Endothelial cell of umbilical vein (primary cell): ENCODE measurements around the gene ZC3H18. TPM values are rescaled to one million over a fixed set of nuclear protein-coding genes. Genes with fewer than 3 reads are reported as not detected.

Experiments used
- BruUV-seq: library from RNA; stranded (reverse); fragments of 400-500 nt; replicated peaks from 2 replicates; lab custom pipeline; 2021; lab: Mats Ljungman, UMichigan
- CTCF ChIA-PET: fragments of 300-600, 350-600 bp; sonication (Branson Sonifier 250); formaldehyde crosslinking; loops from one replicate; lab custom pipeline; 2021; ENCODE audit warnings: antibody characterized with exemption, inconsistent platforms; lab: Charles Lee
- POLR2A ChIA-PET: fragments of 300-600, 350-600 bp; sonication (Branson Sonifier 250); formaldehyde crosslinking; loops from one replicate; lab custom pipeline; 2021; ENCODE audit warnings: antibody characterized with exemption, inconsistent platforms; lab: Charles Lee
- DNase-seq: peaks from one replicate; pipeline ENCODE4 v3.0.0-alpha.2; 2011; ENCODE audit warnings: low read depth, low spot score
- FAIRE-seq: peaks from 2 replicates; lab custom pipeline; 2011; peaks lifted over from hg19 to GRCh38; lab: Jason Lieb, UNC
- H2AFZ ChIP-seq: 2 replicates; pipeline ENCODE4 v1.6.0; 2012; ENCODE audit warnings: low read depth, low read length, control low read depth, inconsistent platforms
- H3K27ac ChIP-seq: 2 replicates; pipeline ENCODE4 v1.5.1; 2011; ENCODE audit warnings: low read depth, mild to moderate bottlenecking, control low read depth, low read length, moderate library complexity; ENCODE audit not compliant: insufficient read depth
- H3K27me3 ChIP-seq, 2 experiments: 2 replicates each; pipeline versions ENCODE4 v1.6.0 to v1.6.1; 2011; ENCODE audit warnings: low read length in 2 of 2, mixed read lengths in 1 of 2; ENCODE audit not compliant: control insufficient read depth in 2 of 2, insufficient read depth in 2 of 2
- H3K36me3 ChIP-seq, 2 experiments: 2 replicates in 1 of 2; 3 replicates in 1 of 2; pipeline ENCODE4 v1.5.1; 2011; ENCODE audit warnings: low read length in 2 of 2, mild to moderate bottlenecking in 1 of 2, moderate library complexity in 1 of 2; ENCODE audit not compliant: control insufficient read depth in 2 of 2, insufficient read depth in 2 of 2; ENCODE audit errors: extremely low read depth in 1 of 2
- H3K4me1 ChIP-seq: 3 replicates; pipeline ENCODE4 v1.5.1; 2011; ENCODE audit warnings: mild to moderate bottlenecking, low read length; ENCODE audit not compliant: control insufficient read depth, insufficient read depth; ENCODE audit errors: extremely low read depth
- H3K4me2 ChIP-seq: 2 replicates; pipeline ENCODE4 v1.6.1; 2011; ENCODE audit warnings: low read length, control low read depth, mixed read lengths; ENCODE audit not compliant: insufficient read depth
- H3K4me3 ChIP-seq, 3 experiments: fragments of 200-600 bp in 1 of 3; sonication (generic), shearing (Covaris generic) in 1 of 3; replicated peaks in 1 of 3; 2 replicates each; pipeline ENCODE4 v1.5.1; 2011 to 2016; ENCODE audit warnings: control low read depth in 3 of 3, low read length in 3 of 3, mild to moderate bottlenecking in 2 of 3, inconsistent platforms in 1 of 3, low read depth in 1 of 3, moderate library complexity in 1 of 3; ENCODE audit not compliant: insufficient read depth in 1 of 3
- H3K79me2 ChIP-seq: 2 replicates; pipeline ENCODE4 v1.6.0; 2012; ENCODE audit warnings: low read length, inconsistent platforms; ENCODE audit not compliant: control insufficient read depth, insufficient read depth
- H3K9ac ChIP-seq: replicated peaks from 2 replicates; pipeline ENCODE3; 2011; ENCODE audit warnings: low read length, control low read depth; ENCODE audit not compliant: insufficient read depth; ENCODE audit errors: extremely low read depth
- H3K9me1 ChIP-seq: replicated peaks from 3 replicates; pipeline ENCODE4 v1.6.0; 2011; ENCODE audit warnings: mild to moderate bottlenecking, low read length; ENCODE audit not compliant: control insufficient read depth, insufficient read depth; ENCODE audit errors: extremely low read depth
- H3K9me3 ChIP-seq: replicated peaks from 2 replicates; pipeline ENCODE4 v1.5.1; 2012; ENCODE audit warnings: low read length, inconsistent platforms; ENCODE audit not compliant: control insufficient read depth, insufficient read depth
- H4K20me1 ChIP-seq: replicated peaks from 2 replicates; pipeline ENCODE3; 2011; ENCODE audit warnings: mild to moderate bottlenecking, low read length; ENCODE audit not compliant: control insufficient read depth, insufficient read depth; ENCODE audit errors: extremely low read depth
- CTCF ChIP-seq, 2 donors: IDR thresholded peaks; 1 replicate in 1 of 2; 2 replicates in 1 of 2; pipeline ENCODE4 v1.5.1; 2011; ENCODE audit warnings: low read length in 2 of 2, mild to moderate bottlenecking in 2 of 2, moderate library complexity in 2 of 2, control low read depth in 1 of 2, inconsistent platforms in 1 of 2, low read depth in 1 of 2; ENCODE audit not compliant: insufficient read depth in 1 of 2; ENCODE audit errors: extremely low read depth in 1 of 2
- EZH2 ChIP-seq: IDR thresholded peaks from 2 replicates; pipeline ENCODE4 v1.6.1; 2012; ENCODE audit warnings: borderline replicate concordance, low read depth, mild to moderate bottlenecking, moderate library complexity, low read length, inconsistent platforms; ENCODE audit not compliant: severe bottlenecking
- FOS ChIP-seq: IDR thresholded peaks from 2 replicates; pipeline ENCODE4 v1.6.1; 2011; ENCODE audit warnings: mild to moderate bottlenecking, low read length, moderate library complexity, borderline replicate concordance; ENCODE audit not compliant: insufficient read depth
- GATA2 ChIP-seq: IDR thresholded peaks from 2 replicates; pipeline ENCODE4 v1.7.0; 2011; ENCODE audit warnings: low read depth, mild to moderate bottlenecking, moderate library complexity, mixed read lengths, low read length; ENCODE audit not compliant: insufficient read length, insufficient read depth
- JUN ChIP-seq: IDR thresholded peaks from 2 replicates; pipeline ENCODE4 v1.6.1; 2011; ENCODE audit warnings: borderline replicate concordance, low read depth; ENCODE audit not compliant: insufficient read length, insufficient read depth
- MAX ChIP-seq: IDR thresholded peaks from 2 replicates; pipeline ENCODE4 v1.6.1; 2011; ENCODE audit not compliant: insufficient read depth, insufficient read length
- MYC ChIP-seq: IDR thresholded peaks from one replicate; pipeline ENCODE4 v1.6.1; 2011; ENCODE audit warnings: mild to moderate bottlenecking, low read depth, low read length
- POLR2A ChIP-seq: IDR thresholded peaks from 2 replicates; pipeline ENCODE4 v1.6.1; 2012; ENCODE audit warnings: low read depth, mild to moderate bottlenecking, control low read depth, low read length
- POLR2AphosphoS5 ChIP-seq: IDR thresholded peaks from 2 replicates; pipeline ENCODE4 v1.6.1; 2012; ENCODE audit warnings: low read depth, mild to moderate bottlenecking, control low read depth, low read length, moderate library complexity; ENCODE audit not compliant: insufficient read depth
- dilution Hi-C: fragments of 300-500 bp; cut with MboI; formaldehyde crosslinking; loops from one replicate; pipeline ENCODE4 v1.15.0; 2019; ENCODE audit warnings: low sequenced_read_pairs; ENCODE audit not compliant: extremely low pct_ligation_motif_present
- intact Hi-C: fragments of 100-400 bp; cut with micrococcal nuclease; formaldehyde crosslinking; loops from one replicate; pipeline ENCODE4 v1.10.0; 2022
- polyA plus RNA-seq, 4 experiments: library from polyadenylated mRNA; depleted of rRNA in 3 of 4; stranded (reverse) in 3 of 4; unstranded in 1 of 4; fragments of >200 nt; gene quantifications; 2 replicates each; pipeline versions ENCODE4 v1.2.1 to v1.2.3, GENCODE V29; 2011 to 2012; ENCODE audit warnings: missing spikeins in 1 of 4
- total RNA-seq: library from RNA; stranded (reverse); gene quantifications from 2 replicates; pipeline ENCODE4 v1.2.3, GENCODE V29; 2021

The ZC3H18 gene
- total and polyA plus RNA-seq, 2 donors (not counting 3 experiments of a cell fraction or from before 2014, with no cell fraction given), result 12.1 to 52.8 TPM

GRCh38 chr16:88676502-88677242, 106.5 kb downstream of the ZC3H18 start:
- Histone ChIP-seq H4K20me1 (no peaks in the 10 kb centered on the region), H3K4me2 (no peak overlapping the region), H3K36me3 (peaks cover 0 to 2% of the 10 kb centered on the region in 2 experiments), H2AFZ (no peak overlapping the region), H3K27me3 (no peaks in the 10 kb centered on the region), H3K79me2 (no peaks in the 10 kb centered on the region), H3K27ac (no peak overlapping the region), H3K9me3 (no peaks in the 10 kb centered on the region), H3K4me3 (no peak overlapping the region), H3K4me1 (peaks cover 1% of the 10 kb centered on the region), H3K9ac (no peak overlapping the region), H3K9me1 (no peaks in the 10 kb centered on the region)
- ChIA-PET CTCF (interaction anchor here (1.7 kb wide), 1 partner anchor 12 kb away, joined by 5 read pairs; no protein-coding TSS in a partner anchor), POLR2A (no interaction called here)
- TF ChIP-seq JUN (no peak), GATA2 (no peak), CTCF (IDR thresholded peaks at IDR 0.05; ENCODE audit: extremely low read depth in 1 of 2, insufficient read depth in 1 of 2, low read depth in 1 of 2, low read length in 2 of 2) (no peak), MAX (no peak), EZH2 (no peak), FOS (no peak), POLR2AphosphoS5 (no peak), POLR2A (no peak), MYC (no peak)
- no peak for DNase-seq
- dilution Hi-C loops, result no loop called here
- intact Hi-C loops, result no loop called here
- no TSS peak for BruUV-seq
- FAIRE-seq, result no peak
